ENCODE results near the gene MZB1.
"Not testable (repeated sequence)": the region's sequence is repeated elsewhere in the genome, so short reads cannot be mapped to it uniquely, and the experiment has no call there.

MZB1 gene

DNA sequence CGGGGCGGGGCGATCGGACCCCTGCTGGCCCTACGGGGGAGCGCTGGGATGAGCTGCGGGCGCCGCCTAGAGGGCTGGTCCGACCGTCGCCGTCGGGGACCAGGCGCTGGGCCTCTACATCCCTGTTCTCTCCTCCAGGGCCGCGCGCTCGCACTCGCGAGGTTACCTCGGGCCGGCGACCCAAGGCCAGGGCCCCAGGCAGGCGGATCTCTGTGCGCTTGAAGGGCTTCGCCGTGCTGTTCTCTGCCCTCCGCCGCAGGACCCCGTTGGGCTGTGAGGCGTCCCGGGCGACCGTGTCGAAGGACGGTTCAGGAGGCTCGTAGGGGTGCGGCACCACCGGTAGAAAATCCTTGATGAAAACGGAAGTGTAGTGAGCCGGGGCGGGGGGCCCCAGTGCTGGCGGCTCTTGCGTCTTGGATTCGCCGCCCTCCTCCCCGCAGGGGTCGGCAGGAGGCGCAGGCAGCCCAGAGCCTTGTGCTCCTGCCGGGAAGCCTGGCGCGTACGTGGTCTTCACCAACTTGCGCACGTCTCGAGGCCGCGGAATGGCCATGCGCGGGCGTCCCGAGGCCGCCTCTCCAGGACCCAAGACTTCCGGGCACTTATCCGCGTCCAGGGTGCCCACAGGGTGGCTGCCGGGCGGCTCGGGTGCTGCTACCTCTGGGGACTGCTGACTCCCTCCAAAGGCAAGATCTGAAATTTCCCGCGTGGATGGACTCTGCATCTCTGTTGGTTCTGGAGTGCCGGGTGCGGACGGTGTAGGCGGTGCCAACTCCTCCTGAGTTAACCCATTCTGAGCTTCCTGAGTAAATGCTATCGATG lies 3.2 kb upstream of the MZB1 start:
- peak overlapping the region in 1 of 2 donors; percentile 26 for H3K4me3 ChIP-seq (replicated peaks in 1 of 2; ENCODE audit: low read depth in 2 of 2, low read length in 2 of 2)
- peak in 1 of 2 donors; percentile 56 for DNase-seq (ENCODE audit: low read depth in 2 of 2)
- TF ChIP-seq, protein P1, sequence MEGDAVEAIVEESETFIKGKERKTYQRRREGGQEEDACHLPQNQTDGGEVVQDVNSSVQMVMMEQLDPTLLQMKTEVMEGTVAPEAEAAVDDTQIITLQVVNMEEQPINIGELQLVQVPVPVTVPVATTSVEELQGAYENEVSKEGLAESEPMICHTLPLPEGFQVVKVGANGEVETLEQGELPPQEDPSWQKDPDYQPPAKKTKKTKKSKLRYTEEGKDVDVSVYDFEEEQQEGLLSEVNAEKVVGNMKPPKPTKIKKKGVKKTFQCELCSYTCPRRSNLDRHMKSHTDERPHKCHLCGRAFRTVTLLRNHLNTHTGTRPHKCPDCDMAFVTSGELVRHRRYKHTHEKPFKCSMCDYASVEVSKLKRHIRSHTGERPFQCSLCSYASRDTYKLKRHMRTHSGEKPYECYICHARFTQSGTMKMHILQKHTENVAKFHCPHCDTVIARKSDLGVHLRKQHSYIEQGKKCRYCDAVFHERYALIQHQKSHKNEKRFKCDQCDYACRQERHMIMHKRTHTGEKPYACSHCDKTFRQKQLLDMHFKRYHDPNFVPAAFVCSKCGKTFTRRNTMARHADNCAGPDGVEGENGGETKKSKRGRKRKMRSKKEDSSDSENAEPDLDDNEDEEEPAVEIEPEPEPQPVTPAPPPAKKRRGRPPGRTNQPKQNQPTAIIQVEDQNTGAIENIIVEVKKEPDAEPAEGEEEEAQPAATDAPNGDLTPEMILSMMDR (IDR thresholded peaks at IDR 0.05; ENCODE audit: low read depth, low read length): peak; percentile 34

DNA sequence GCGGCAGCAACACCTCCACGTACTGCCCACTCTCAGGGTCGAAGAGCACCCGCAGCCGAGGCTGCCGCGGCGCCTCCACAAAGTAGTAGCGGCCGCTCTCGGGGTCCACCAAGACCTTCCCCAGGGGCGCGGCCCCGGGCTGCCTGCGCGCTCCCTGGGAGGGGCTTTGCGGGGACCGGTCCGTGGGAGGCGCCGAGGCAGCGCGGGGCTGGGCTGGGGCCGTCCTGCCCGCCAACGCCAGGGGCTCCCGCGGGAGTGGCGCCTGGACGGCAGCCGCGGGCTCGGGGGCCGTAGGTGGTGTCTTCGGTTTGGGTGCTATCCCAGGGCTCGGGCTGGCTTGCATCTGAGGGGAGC lies 2.6 kb upstream of the MZB1 start:
- no peak overlapping the region for H3K4me3 ChIP-seq (replicated peaks in 1 of 2; ENCODE audit: low read depth in 2 of 2, low read length in 2 of 2)
- TF ChIP-seq, protein P1 (IDR thresholded peaks at IDR 0.05; ENCODE audit: low read depth, low read length): no peak
- DNase-seq (ENCODE audit: low read depth in 2 of 2): no peak

DNA sequence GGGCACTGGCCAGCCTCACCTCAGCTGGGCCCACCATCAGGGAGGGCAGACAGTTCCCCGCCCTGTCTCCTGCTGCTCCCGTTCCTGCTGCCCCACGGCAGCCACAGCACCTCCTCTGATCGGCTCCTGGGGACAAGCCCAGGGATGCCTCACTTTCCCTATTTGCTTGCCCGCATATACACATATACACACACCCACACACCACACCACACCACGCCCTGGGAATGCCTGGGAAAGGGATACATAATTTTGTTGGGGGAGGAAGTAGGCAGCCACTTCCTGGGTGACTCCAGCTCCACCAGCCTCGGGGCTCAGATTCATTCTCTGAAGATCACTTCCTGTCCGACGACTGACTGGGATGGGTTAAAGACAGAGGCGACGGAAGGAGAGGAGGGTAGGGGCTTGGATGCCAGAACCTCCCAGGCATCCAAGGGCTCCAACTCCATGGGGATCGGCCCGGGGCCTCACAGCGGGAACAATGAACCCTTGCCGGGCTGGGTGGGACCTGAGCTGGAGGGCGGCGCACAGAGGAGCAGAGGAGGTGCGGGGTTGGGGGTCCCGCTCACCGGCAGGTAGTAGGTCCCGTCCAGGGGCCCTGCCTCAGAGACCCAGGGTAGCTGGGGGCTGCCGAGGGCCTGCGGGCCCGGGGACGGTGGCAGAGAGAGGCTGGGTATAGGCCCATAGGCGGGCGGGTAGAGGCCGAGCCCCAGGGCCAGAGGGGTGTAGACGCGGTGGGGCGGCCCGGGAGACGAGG lies 2.0 kb upstream of the MZB1 start:
- TF ChIP-seq, protein P1 (IDR thresholded peaks at IDR 0.05; ENCODE audit: low read depth, low read length): no peak
- H3K4me3 ChIP-seq (replicated peaks in 1 of 2; ENCODE audit: low read depth in 2 of 2, low read length in 2 of 2): no peak overlapping the region
- peak in 1 of 2 donors; percentile 16 for DNase-seq (ENCODE audit: low read depth in 2 of 2)

DNA sequence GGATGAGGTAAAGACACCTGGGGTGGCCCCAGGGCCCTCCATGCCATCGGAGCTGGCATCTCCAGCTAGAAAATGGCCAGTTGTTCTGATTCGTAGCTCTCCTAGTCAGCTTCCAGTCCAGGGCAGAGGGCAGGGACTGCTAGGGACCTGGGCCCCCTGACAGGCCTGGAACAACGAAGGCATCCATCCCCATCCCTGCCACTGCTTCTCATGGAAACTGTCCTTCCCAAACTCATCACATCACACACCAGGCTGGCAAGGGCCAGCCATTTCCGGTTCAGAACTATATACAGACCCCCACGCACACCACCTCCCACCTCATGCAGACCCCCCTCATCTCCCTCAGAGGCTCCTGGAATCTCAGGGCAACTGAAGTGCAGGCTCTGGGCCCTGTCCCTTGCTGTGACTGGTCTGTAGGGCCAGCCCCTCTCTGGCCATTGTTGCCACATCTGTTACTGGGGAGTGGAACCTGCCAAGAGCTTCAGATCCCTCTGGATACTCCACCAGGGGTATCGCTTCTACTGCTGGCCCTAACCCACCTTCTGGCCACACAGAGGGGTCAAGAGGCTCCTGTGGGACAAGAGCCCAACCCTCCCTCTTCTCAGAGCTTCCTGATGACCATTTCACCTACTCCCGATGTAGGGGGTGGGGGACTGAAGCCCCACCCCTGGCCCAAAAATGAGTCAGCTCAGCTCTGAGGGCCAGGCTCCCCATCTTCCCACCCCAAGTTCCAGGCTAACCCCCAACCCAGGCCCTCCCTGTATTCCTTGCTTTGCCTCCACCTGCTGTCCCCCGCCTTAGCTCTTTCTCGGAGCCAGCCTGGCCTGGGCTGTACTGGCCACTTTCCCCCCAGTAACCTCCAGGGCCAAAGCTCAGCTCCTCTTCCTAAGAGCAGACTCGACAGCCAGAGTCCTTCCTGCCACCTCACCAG lies 1.2 kb upstream of the MZB1 start:
- no peak overlapping the region for H3K4me3 ChIP-seq (replicated peaks in 1 of 2; ENCODE audit: low read depth in 2 of 2, low read length in 2 of 2)
- DNase-seq (ENCODE audit: low read depth in 2 of 2): no peak
- TF ChIP-seq, protein P1 (IDR thresholded peaks at IDR 0.05; ENCODE audit: low read depth, low read length): no peak

DNA sequence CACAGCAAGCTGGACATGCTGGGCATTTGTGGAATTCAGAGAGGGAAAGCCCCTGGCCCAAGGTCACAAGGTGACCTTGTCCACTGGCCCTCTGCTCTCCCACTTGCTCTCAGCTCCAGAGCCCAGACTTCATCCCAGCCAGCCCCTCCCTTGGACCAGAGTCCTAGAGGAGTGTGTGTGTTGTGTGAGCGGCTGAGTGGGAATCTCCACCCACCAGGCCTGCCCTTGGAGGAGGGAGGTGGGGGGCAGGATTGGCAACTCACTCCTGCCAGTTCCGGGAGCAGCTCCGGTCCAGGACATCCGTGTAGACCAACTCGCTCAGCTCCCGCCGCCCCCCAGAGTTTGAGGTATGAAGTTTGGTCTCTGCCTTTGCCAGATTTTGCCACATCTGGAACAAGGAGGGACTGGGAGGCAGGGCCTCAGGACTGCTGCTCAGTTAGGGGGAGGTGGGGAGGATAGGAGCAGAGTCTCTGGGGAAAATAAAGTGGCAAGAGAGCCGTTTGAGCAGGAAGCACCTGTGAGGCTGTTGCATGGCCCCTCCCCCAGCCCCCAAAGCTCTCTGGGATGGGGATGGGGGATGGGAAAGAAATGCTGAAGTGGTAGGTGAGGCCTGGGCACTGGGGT lies 1.4 kb downstream of the MZB1 start:
- TF ChIP-seq, protein P1 (IDR thresholded peaks at IDR 0.05; ENCODE audit: low read depth, low read length): no peak
- no peak overlapping the region for H3K4me3 ChIP-seq (replicated peaks in 1 of 2; ENCODE audit: low read depth in 2 of 2, low read length in 2 of 2)
- peak; percentile 21 to 61 for DNase-seq (ENCODE audit: low read depth in 2 of 2)

DNA sequence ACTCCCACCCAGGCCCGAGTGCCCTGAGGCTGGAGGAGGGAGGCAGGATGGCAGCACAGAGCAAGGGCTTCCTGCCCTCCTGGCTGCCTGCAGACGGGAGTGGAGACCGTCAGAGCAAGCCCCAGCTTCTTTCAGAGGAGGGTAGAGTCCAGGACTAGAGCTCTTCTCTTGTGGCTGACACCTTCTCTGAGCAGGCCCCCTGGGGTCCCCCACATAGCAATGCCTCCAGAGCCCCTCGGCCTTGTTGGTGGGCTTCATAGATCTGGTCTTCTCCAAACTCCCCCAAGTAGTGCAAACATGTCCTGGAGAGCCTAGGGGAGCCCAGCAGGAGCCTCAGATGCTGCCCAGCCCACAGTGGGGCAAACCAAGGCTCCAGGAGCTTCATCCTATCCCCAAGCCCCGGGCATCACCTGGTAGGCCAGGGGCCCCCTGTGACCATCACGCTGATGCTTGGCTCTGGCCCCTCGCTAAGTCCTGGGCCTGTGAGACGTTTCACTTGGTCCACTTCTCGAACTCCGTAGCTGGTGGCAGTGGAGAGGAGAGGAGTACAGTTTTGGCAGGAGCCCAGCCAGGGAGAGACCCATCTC lies 2.0 kb downstream of the MZB1 start:
- TF ChIP-seq, protein P1 (IDR thresholded peaks at IDR 0.05; ENCODE audit: low read depth, low read length): no peak
- H3K4me3 ChIP-seq (replicated peaks in 1 of 2; ENCODE audit: low read depth in 2 of 2, low read length in 2 of 2): no peak overlapping the region
- DNase-seq (ENCODE audit: low read depth in 2 of 2): no peak

DNA sequence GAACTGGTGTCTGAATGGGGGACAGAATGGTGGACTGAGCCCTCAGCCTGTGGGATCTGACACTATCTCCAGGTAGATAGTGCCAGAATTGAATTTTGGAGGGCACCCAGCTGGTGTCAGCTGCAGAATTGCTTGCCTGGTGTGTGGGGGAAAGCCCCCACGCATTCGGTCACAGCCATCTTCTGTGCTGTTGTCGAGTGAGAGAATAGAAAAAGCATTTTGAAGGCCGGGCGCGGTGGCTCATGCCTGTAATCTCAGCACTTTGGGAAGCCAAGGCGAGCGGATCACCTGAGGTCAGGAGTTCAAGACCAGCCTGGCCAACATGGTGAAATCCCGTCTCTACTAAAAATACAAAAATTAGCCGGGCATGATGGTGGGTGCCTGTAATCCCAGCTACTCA lies 2.8 kb downstream of the MZB1 start:
- not testable (repeated sequence) for DNase-seq (ENCODE audit: low read depth in 2 of 2); H3K4me3 ChIP-seq (replicated peaks in 1 of 2; ENCODE audit: low read depth in 2 of 2, low read length in 2 of 2)

Measured in cardiac fibroblast (primary cell).